Body of pancreas (tissue), 4 donors: ENCODE data around the gene HMG20A. TPM values are rescaled to one million over a fixed set of nuclear protein-coding genes. Genes with fewer than 3 reads are reported as not detected.

Experiments
- ATAC-seq: fragments of 150-250 bp; one replicate; pipeline ENCODE4 v1.9.1; 2016
- DNase-seq, 4 donors: peaks; one replicate each; pipeline ENCODE4 v3.0.0-alpha.2; 2019
- H3K27ac ChIP-seq, 4 donors: fragments of 200-600 bp; sonication (generic); 1 replicate in 3 of 4; 2 replicates in 1 of 4; pipeline versions ENCODE4 v1.5.1 to v1.6.1; 2016 to 2019; ENCODE audit warnings: mild to moderate bottlenecking in 1 of 4, mixed read lengths in 1 of 4, moderate library complexity in 1 of 4
- H3K27me3 ChIP-seq, 2 donors: fragments of 200-600 bp; sonication (generic); one replicate each; pipeline ENCODE4 v1.6.0; 2016; ENCODE audit warnings: mild to moderate bottlenecking in 1 of 2
- H3K36me3 ChIP-seq, 2 donors: fragments of 200-600 bp; sonication (generic); replicated peaks in 1 of 2; 2 replicates each; pipeline ENCODE4 v1.5.1; 2016; ENCODE audit warnings: low read depth in 2 of 2; ENCODE audit not compliant: insufficient read depth in 1 of 2
- H3K4me1 ChIP-seq: fragments of 200-600 bp; sonication (generic); one replicate; pipeline ENCODE4 v1.6.0; 2016
- H3K4me3 ChIP-seq, 2 donors: fragments of 200-600 bp; sonication (generic); 1 replicate in 1 of 2; 2 replicates in 1 of 2; pipeline ENCODE4 v1.5.1; 2016 to 2019
- H3K9me3 ChIP-seq, 3 donors: fragments of 200-600 bp; sonication (generic); 1 replicate in 2 of 3; 2 replicates in 1 of 3; pipeline ENCODE4 v1.5.1; 2016
- POLR2A ChIP-seq, 3 donors: fragments of 450-650 bp; IDR thresholded peaks; one replicate each; pipeline ENCODE4 v1.6.1; 2016; ENCODE audit warnings: antibody characterized with exemption in 3 of 3, mild to moderate bottlenecking in 2 of 3
- WGBS, 2 donors: methylation state at CpG; one replicate each; pipeline ENCODE4 v1.1.5; 2017; 5-methylcytosine and 5-hydroxymethylcytosine counted together
- intact Hi-C: fragments of 100-400 bp; cut with DNase I; formaldehyde crosslinking; loops from one replicate; pipeline ENCODE4 v1.15.1; 2023
- total RNA-seq, 2 donors: library from RNA; depleted of rRNA; stranded (reverse); fragments of >200 nt; gene quantifications; one replicate each; pipeline ENCODE4 v1.1.0, GENCODE V29; 2016
- TF ChIP-seq, protein P1 (sequence below), 7 experiments: fragments of 450-650 bp in 4 of 7; fragments of 200-600 bp in 3 of 7; sonication (generic) in 3 of 7; IDR thresholded peaks; one replicate each; pipeline ENCODE4 v1.5.1; 2016 to 2019; ENCODE audit warnings: antibody characterized with exemption in 7 of 7

HMG20A gene
- total RNA-seq, 2 donors from 2014 or later: 21.8 to 59.0 TPM

DNA sequence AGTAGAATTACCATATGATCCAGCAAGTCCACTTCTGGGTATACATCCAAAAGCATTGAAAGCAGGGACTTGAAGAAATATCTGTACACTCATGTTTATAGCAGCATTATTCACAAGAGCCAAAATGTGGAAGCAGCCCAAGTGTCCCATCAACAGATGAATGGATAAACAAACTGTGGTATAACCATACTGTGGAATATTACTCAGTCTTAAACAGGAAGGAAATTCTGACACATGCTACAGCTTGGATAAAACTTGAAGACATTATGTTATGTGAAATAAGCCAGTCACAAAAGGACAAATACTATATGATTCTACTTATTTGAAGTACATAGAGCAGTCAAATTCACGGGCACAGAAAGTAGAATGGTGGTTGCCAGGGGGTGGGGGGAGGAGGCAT is 91.2 kb downstream of the HMG20A start:
- Histone ChIP-seq H3K36me3 (no peaks in the 10 kb centered on the region), H3K27me3 (no peaks in the 10 kb centered on the region), H3K9me3 (no peaks in the 10 kb centered on the region), H3K4me3 (no peak overlapping the region), H3K4me1 (peaks cover 23% of the 10 kb centered on the region), H3K27ac (no peak overlapping the region)
- DNase-seq (no peak), ATAC-seq (no peak)
- 92% methylated on average over 1 of the region's 1 CpG for WGBS, 2 donors
- TF ChIP-seq, protein P1, sequence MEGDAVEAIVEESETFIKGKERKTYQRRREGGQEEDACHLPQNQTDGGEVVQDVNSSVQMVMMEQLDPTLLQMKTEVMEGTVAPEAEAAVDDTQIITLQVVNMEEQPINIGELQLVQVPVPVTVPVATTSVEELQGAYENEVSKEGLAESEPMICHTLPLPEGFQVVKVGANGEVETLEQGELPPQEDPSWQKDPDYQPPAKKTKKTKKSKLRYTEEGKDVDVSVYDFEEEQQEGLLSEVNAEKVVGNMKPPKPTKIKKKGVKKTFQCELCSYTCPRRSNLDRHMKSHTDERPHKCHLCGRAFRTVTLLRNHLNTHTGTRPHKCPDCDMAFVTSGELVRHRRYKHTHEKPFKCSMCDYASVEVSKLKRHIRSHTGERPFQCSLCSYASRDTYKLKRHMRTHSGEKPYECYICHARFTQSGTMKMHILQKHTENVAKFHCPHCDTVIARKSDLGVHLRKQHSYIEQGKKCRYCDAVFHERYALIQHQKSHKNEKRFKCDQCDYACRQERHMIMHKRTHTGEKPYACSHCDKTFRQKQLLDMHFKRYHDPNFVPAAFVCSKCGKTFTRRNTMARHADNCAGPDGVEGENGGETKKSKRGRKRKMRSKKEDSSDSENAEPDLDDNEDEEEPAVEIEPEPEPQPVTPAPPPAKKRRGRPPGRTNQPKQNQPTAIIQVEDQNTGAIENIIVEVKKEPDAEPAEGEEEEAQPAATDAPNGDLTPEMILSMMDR (IDR thresholded peaks at IDR 0.05): no peak
- no peak for TF ChIP-seq POLR2A (IDR thresholded peaks at IDR 0.05)
- intact Hi-C loops: no loop called here

GRCh38 chr15:77513226-77513625 is 92.5 kb downstream of the HMG20A start:
- Histone ChIP-seq H3K9me3 (no peaks in the 10 kb centered on the region), H3K4me1 (peaks cover 10% of the 10 kb centered on the region), H3K27me3 (no peaks in the 10 kb centered on the region), H3K27ac (no peak overlapping the region), H3K36me3 (no peaks in the 10 kb centered on the region), H3K4me3 (no peak overlapping the region)
- intact Hi-C loops: no loop called here
- no peak for ATAC-seq
- no peak for TF ChIP-seq POLR2A (IDR thresholded peaks at IDR 0.05)
- TF ChIP-seq, protein P1 (IDR thresholded peaks at IDR 0.05): no peak
- DNase-seq: no peak
- WGBS, 2 donors: 94% methylated on average over 4 of the region's 4 CpGs

DNA sequence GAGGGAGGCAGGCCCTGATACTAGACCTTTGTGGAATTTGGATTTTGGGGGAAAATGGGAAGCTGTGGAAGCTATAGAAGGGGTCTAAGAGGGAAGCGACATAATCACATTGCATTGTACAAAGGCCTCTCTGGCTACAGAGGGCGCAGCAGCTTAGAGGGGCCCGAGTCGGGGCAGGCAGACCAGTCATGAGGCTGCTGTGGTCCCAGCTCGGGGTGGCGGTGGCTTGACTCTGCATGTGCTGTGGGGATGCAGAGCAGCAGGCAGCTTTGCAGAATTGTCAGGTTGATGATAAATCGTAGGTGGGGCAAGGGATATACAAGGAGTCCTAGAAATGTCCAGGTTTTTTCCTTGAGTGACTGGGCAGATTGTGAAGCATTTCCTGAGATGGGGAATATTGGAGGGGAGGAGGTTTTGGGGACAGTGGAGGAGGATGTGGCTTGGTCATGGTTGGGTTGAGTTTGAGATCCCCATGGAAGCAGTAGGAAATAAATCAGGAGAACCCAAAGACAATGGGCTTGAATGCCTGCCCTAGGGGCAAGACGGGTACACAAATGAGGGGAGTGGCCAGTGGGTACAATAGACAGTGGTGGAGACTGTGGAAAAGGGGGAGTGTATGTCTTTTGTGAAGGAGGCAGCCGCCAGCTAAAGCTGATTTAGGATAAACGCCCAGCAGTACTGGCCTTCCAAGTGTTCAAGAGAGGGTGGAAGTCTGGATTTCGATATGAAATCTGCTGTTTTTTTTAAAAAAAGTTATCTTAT is 94.1 kb downstream of the HMG20A start:
- no peak for DNase-seq
- TF ChIP-seq, protein P1 (IDR thresholded peaks at IDR 0.05): no peak
- no peak for TF ChIP-seq POLR2A (IDR thresholded peaks at IDR 0.05)
- WGBS, 2 donors: 82 to 87% methylated on average over 11 of the region's 11 CpGs
- Histone ChIP-seq H3K4me3 (no peak overlapping the region), H3K36me3 (no peaks in the 10 kb centered on the region), H3K9me3 (no peaks in the 10 kb centered on the region), H3K4me1 (no peaks in the 10 kb centered on the region), H3K27ac (no peak overlapping the region), H3K27me3 (no peaks in the 10 kb centered on the region)
- intact Hi-C loops: no loop called here
- ATAC-seq: no peak

DNA sequence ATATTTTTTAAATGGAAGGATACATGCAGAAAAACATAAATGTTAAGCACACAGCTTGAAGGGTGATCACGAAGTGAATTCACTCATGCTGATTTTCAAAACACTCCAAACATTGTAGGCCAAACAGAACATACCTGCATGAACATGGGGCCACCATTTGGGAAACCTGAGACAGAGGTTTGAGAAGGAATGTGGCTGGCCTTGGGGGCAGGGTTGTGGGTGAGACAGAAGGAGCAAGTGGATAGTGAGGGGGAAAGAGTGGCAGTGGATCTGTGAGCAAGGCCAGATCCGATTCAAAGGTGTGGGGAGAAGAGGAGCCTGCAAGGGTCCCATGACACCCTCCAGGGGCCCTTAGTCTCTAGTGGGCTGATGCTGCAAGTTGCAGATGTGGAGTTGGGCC is 94.9 kb downstream of the HMG20A start:
- ATAC-seq: no peak
- intact Hi-C loops: no loop called here

More for the DNA sequence above, 94.9 kb downstream of the HMG20A start:
- no peak overlapping the region for H3K4me3 ChIP-seq
- H3K9me3 ChIP-seq: no peaks in the 10 kb centered on the region
- H3K27me3 ChIP-seq: no peaks in the 10 kb centered on the region
- 91 to 93% methylated on average over 2 of the region's 2 CpGs for WGBS, 2 donors
- no peak overlapping the region for H3K27ac ChIP-seq
- TF ChIP-seq, protein P1 (IDR thresholded peaks at IDR 0.05): no peak
- no peak for TF ChIP-seq POLR2A (IDR thresholded peaks at IDR 0.05)
- no peak for DNase-seq
- no peaks in the 10 kb centered on the region for H3K36me3 ChIP-seq
- no peaks in the 10 kb centered on the region for H3K4me1 ChIP-seq
